Suppressor macrophage treated with lipopolysaccharide for 4 hours (primary cell): ENCODE data around the gene PHACTR4.
"Not testable (repeated sequence)": the region's sequence is repeated elsewhere in the genome, so short reads cannot be mapped to it uniquely, and the experiment has no call there.

Experiments used
- DNase-seq: peaks from one replicate; pipeline ENCODE4 v3.0.0-alpha.2; 2020

PHACTR4 gene

GRCh38 chr1:28535180-28535579, 165.6 kb downstream of the PHACTR4 start:
- DNase-seq: no peak

- no peak for DNase-seq
Observed at GRCh38 chr1:28537457-28538199, 168.1 kb downstream of the PHACTR4 start.

GRCh38 chr1:28538286-28538685, 168.7 kb downstream of the PHACTR4 start:
- no peak for DNase-seq

- no peak for DNase-seq
Observed at GRCh38 chr1:28540651-28541050, 171.1 kb downstream of the PHACTR4 start.

GRCh38 chr1:28541414-28542015, 172.0 kb downstream of the PHACTR4 start:
- not testable (repeated sequence) for DNase-seq

GRCh38 chr1:28545246-28545628, 175.7 kb downstream of the PHACTR4 start:
- no peak for DNase-seq

GRCh38 chr1:28548318-28548717, 178.8 kb downstream of the PHACTR4 start:
- DNase-seq: no peak
